BJ (cell line): ENCODE data around the gene C1QTNF5. TPM values are rescaled to one million over a fixed set of nuclear protein-coding genes. Genes with fewer than 3 reads are reported as not detected.
A peak's percentile ranks its signal among the peaks of the same experiment; 100 is the strongest.
"Not testable (repeated sequence)": the region's sequence is repeated elsewhere in the genome, so short reads cannot be mapped to it uniquely, and the experiment has no call there.

Experiments
- CTCF ChIA-PET: fragments of 350-600 bp; formaldehyde crosslinking; extraction: SDS; loops from one replicate; lab custom pipeline; 2021; ENCODE audit warnings: antibody characterized with exemption, inconsistent platforms; lab: Yijun Ruan, JAX
- POLR2A ChIA-PET: fragments of 300-600 bp; sonication (Branson Sonifier 250); formaldehyde crosslinking; extraction: SDS; loops from one replicate; lab custom pipeline; 2021; ENCODE audit warnings: antibody characterized with exemption; lab: Charles Lee
- DNase-seq: peaks from one replicate; pipeline ENCODE4 v3.0.0-alpha.2; 2011; ENCODE audit warnings: low read depth
- H3K27me3 ChIP-seq: 2 replicates; pipeline ENCODE4 v1.6.0; 2011; ENCODE audit warnings: low read length; ENCODE audit not compliant: control insufficient read depth, insufficient read depth
- H3K36me3 ChIP-seq: 2 replicates; pipeline ENCODE4 v1.5.1; 2011; ENCODE audit warnings: low read length; ENCODE audit not compliant: control insufficient read depth, insufficient read depth
- H3K4me3 ChIP-seq: 2 replicates; pipeline ENCODE4 v1.5.1; 2011; ENCODE audit warnings: low read depth, mild to moderate bottlenecking, control low read depth, low read length
- polyA minus RNA-seq: library from RNA; depleted of rRNA, polyadenylated mRNA; stranded (reverse); fragments of >200 nt; gene quantifications from 2 replicates; pipeline ENCODE4 v1.2.3, GENCODE V29; 2011; rRNA and poly(A)+ RNA removed
- polyA plus RNA-seq: library from polyadenylated mRNA; depleted of rRNA; stranded (reverse); fragments of >200 nt; gene quantifications from 2 replicates; pipeline ENCODE4 v1.2.3, GENCODE V29; 2011; rRNA removed
- TF ChIP-seq, protein P1 (sequence below): IDR thresholded peaks from 2 replicates; pipeline ENCODE4 v1.5.1; 2011; ENCODE audit warnings: low read depth, mild to moderate bottlenecking, control low read depth, inconsistent platforms, low read length, moderate library complexity; ENCODE audit not compliant: insufficient read depth

C1QTNF5 gene, protein sequence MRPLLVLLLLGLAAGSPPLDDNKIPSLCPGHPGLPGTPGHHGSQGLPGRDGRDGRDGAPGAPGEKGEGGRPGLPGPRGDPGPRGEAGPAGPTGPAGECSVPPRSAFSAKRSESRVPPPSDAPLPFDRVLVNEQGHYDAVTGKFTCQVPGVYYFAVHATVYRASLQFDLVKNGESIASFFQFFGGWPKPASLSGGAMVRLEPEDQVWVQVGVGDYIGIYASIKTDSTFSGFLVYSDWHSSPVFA
- polyA plus RNA-seq (12.2 and 19.4 TPM in 2 replicates), polyA minus RNA-seq (4.5 and 6.3 TPM in 2 replicates)

DNA sequence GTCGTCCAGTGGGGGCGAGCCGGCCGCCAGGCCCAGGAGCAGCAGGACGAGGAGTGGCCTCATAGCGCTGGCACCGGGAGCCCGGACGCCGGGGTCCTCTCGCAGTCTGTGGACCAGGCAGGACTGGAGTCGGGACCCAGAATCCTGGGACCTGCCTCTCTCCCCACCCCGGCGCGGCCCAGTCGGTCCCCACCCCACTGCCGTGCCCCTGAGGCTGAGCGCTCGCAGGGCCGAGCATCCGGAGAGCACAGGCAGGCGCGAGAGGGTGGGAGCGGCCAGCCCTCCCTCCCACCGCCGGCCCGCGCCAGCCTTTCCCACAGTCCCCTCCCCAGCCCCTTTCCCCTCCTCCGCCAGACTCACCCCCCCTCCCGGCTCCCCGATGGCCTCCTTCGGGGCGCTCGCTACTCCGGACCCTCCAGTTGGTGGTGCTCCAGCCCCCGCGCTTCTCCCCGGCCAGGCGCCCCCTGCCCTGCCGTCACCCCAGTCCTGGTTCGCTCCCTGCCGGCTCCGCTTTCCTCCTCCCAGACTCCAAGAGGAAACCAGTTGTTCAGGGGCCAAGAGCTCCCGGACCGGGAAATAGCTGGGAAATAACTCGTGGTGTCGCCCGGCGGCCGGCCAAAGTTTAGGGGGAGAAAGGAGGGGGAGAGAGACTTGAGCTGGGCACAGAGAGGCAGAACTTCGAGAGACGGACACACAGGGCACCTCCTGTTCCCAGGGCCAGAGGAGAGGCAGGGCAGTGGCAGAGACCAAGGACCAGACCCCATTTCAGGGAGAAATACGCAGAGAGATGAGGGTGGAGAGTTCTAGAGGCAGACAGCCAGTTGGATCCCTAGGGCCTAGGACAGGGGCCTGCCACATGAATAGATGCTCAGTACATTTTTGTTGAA, at the start of gene C1QTNF5:
C1QTNF5 (minus strand) TSS at position 549 of the 887 bp plus-strand sequence; CDS start at position 63, 486 bp downstream.
- ChIA-PET POLR2A (no interaction called here), CTCF (interaction anchor here (0.6 to 11.5 kb wide), 25 partner anchors 11 to 369 kb away, joined by 3 to 146 read pairs (median 5); partner anchors contain the start of genes C2CD2L, CBL and THY1)
- no peak for DNase-seq
- no peaks in the 10 kb centered on the region; the same call in 1 of the 2 replicates for H3K36me3 ChIP-seq
- peak within 1 kb of the TSS; percentile 61 for H3K4me3 ChIP-seq
- TF ChIP-seq, protein P1, sequence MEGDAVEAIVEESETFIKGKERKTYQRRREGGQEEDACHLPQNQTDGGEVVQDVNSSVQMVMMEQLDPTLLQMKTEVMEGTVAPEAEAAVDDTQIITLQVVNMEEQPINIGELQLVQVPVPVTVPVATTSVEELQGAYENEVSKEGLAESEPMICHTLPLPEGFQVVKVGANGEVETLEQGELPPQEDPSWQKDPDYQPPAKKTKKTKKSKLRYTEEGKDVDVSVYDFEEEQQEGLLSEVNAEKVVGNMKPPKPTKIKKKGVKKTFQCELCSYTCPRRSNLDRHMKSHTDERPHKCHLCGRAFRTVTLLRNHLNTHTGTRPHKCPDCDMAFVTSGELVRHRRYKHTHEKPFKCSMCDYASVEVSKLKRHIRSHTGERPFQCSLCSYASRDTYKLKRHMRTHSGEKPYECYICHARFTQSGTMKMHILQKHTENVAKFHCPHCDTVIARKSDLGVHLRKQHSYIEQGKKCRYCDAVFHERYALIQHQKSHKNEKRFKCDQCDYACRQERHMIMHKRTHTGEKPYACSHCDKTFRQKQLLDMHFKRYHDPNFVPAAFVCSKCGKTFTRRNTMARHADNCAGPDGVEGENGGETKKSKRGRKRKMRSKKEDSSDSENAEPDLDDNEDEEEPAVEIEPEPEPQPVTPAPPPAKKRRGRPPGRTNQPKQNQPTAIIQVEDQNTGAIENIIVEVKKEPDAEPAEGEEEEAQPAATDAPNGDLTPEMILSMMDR: no peak
- H3K27me3 ChIP-seq: peaks cover 6% of the 10 kb centered on the region

DNA sequence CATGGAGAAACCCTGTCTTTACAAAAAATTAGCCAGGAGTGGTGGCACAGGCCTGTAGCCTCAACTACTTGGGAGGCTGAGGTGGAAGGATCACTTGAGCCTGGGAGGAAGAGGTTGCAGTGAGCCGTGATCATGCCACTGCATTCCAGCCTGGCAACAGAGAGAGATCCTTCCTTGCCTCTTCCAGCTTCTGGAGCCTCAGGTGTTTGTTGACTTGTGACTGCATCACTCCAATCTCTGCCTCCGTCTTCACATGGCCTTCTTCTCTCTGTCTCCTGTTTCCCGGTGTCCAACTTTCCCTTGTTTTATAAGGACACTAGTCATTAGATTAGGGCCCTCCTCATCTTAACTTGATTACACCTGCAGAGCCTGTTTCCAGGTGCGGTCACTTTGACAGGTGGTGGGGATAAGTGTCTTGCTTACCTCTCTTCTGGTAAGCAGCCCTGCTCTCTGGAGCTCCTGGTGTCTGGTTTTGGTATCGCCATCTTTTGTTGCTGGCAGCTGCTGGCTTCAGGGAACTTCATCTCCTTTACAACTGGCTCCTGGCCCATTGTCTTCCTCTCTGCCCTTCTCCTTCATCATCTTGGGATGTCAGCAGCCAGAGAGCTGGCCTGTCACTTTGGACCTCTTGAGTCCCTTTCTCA, 49.0 kb upstream of the C1QTNF5 start:
- CTCF ChIA-PET: interaction anchor here (1.0 to 1.3 kb wide), 5 partner anchors 9 to 85 kb away, joined by 3 to 4 read pairs (median 4); no protein-coding TSS in a partner anchor
- POLR2A ChIA-PET: interaction anchor here (0.7 kb wide), 1 partner anchor 43 kb away, joined by 17 read pairs; no protein-coding TSS in a partner anchor

DNA sequence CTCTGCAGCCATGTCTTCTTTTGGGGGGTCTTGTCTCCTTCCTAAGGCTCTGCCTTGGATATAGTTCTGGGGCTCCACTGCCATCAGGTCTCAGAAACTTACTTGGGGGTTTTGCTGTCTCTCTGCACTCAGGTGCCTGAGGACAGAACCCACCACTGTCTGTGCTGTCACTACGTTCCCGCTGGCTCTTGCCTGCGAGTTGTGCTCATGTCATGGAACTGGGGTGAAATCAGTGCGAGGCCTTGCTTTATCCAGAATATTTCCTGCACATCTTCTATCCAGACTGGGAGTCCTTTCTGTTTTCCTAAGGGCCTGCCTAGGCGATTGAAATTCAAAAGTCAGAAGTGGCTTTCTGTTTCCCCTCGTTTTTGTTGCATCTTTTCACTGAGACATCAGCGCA, 47.4 kb upstream of the C1QTNF5 start:
- H3K36me3 ChIP-seq: no peaks in the 10 kb centered on the region
- CTCF ChIA-PET: interaction anchor here (1.2 kb wide), 1 partner anchor 87 kb away, joined by 4 read pairs; no protein-coding TSS in a partner anchor
- DNase-seq: no peak
- peaks cover 7% of the 10 kb centered on the region for H3K27me3 ChIP-seq
- TF ChIP-seq, protein P1: no peak
- H3K4me3 ChIP-seq: no peak overlapping the region
- POLR2A ChIA-PET: no interaction called here

More for the DNA sequence above, 49.0 kb upstream of the C1QTNF5 start:
- no peak for DNase-seq
- H3K27me3 ChIP-seq: peaks cover 6% of the 10 kb centered on the region
- TF ChIP-seq, protein P1: peak; percentile 47
- H3K36me3 ChIP-seq: no peaks in the 10 kb centered on the region
- no peak overlapping the region for H3K4me3 ChIP-seq

DNA sequence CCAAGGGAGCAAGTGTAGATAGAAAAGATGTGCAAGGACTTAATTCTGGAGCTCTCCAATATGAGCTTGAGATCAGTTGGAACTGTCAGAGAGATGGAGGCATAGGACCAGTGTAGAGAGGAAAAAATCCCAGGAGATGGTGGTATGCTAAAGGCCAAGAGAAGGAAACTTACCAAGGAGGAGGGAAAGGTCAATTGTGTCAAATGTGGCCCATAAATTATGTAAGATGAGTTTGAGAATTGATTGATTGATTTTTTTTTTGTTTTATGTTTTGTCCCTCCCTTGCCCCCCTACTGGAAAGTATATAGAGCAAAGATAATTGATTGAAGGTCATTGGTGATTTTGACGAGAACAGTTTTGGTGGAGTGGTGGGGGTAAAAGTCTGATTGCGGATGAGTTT, 43.6 kb upstream of the C1QTNF5 start:
- no peak for DNase-seq
- ChIA-PET POLR2A (no interaction called here), CTCF (interaction anchor here (0.6 to 21.4 kb wide), 7 partner anchors 8 to 278 kb away, joined by 3 to 349 read pairs (median 5); no protein-coding TSS in a partner anchor)
- Histone ChIP-seq H3K36me3 (no peaks in the 10 kb centered on the region), H3K4me3 (no peak overlapping the region), H3K27me3 (peaks cover 7% of the 10 kb centered on the region)
- TF ChIP-seq, protein P1: no peak

DNA sequence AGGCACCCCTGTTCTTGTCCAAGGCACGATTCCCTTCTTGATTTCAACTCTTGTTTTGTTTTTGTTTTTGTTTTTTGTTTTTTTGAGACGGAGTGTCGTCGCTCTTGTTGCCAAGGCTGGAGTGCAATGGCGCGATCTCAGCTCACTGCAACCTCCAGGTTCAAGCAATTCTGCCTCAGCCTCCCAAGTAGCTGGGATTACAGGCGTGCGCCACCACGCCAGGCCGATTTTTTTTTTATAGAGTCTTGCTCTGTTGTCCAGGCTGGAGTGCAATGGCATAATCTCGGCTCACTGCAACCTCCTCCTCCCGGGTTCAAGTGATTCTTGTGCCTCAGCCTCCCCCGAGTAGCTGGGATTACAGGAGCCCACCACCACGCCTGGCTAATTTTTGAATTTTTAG, 41.8 kb upstream of the C1QTNF5 start:
- DNase-seq, POLR2A ChIA-PET, H3K27me3 ChIP-seq, H3K36me3 ChIP-seq, H3K4me3 ChIP-seq: not testable (repeated sequence)
- CTCF ChIA-PET: interaction anchor here (1.1 to 21.4 kb wide), 14 partner anchors 8 to 100 kb away, joined by 3 to 349 read pairs (median 10); partner anchors contain the start of gene C1QTNF5
